GM23338 (cell line): Measurements from ENCODE around the gene CACNA1F. TPM values are rescaled to one million over a fixed set of nuclear protein-coding genes. Genes with fewer than 3 reads are reported as not detected.

Experiments
- CREB1 ChIP-seq: fragments of 250-450 bp; sonication (Bioruptor Pico); IDR thresholded peaks from 2 replicates; pipeline ENCODE4 v1.5.0; 2020; ENCODE audit warnings: low read depth, mild to moderate bottlenecking, moderate library complexity
- EZH2 ChIP-seq: fragments of 200-600 bp; sonication (generic); IDR thresholded peaks from one replicate; pipeline ENCODE4 v1.8.0; 2017; ENCODE audit warnings: antibody characterized with exemption, mild to moderate bottlenecking, low read depth; ENCODE audit not compliant: unreplicated experiment
- JUNB ChIP-seq: IDR thresholded peaks from one replicate; pipeline ENCODE4 v1.6.1; 2016; ENCODE audit warnings: antibody characterized with exemption; ENCODE audit not compliant: unreplicated experiment
- NANOG ChIP-seq: IDR thresholded peaks from 2 replicates; pipeline ENCODE4 v1.6.1; 2016; ENCODE audit warnings: antibody characterized with exemption, borderline replicate concordance
- POLR2AphosphoS5 ChIP-seq: IDR thresholded peaks from 2 replicates; pipeline ENCODE4 v1.6.1; 2016; ENCODE audit warnings: antibody characterized with exemption, low read depth
- REST ChIP-seq: IDR thresholded peaks from one replicate; pipeline ENCODE4 v1.6.1; 2018; ENCODE audit warnings: antibody characterized with exemption; ENCODE audit not compliant: unreplicated experiment
- STAT1 ChIP-seq: IDR thresholded peaks from one replicate; pipeline ENCODE4 v1.6.1; 2016; ENCODE audit warnings: antibody characterized with exemption; ENCODE audit not compliant: unreplicated experiment
- ZNF114 ChIP-seq: fragments of 250-450 bp; sonication (Bioruptor Pico); IDR thresholded peaks from 2 replicates; pipeline ENCODE4 v1.5.0; 2020; ENCODE audit warnings: mild to moderate bottlenecking, moderate library complexity
- ZNF331 ChIP-seq: fragments of 250-450 bp; sonication (Bioruptor Pico); IDR thresholded peaks from 2 replicates; pipeline ENCODE4 v1.5.0; 2020; ENCODE audit warnings: low read depth, mild to moderate bottlenecking, moderate library complexity
- ZNF462 ChIP-seq: fragments of 250-450 bp; sonication (Bioruptor Pico); IDR thresholded peaks from 2 replicates; pipeline ENCODE4 v1.5.0; 2020; ENCODE audit warnings: mild to moderate bottlenecking, moderate library complexity
- polyA plus RNA-seq: library from polyadenylated mRNA; unstranded; fragments of >200 nt; fragmentation: Nextera tagmentation; extraction: Ambion mirVana; gene quantifications from 2 replicates; pipeline ENCODE4 v1.2.1, GENCODE V29; 2016
- total RNA-seq: library from RNA; depleted of rRNA; stranded (reverse); fragments of >200 nt; shearing (Covaris generic); gene quantifications from 2 replicates; pipeline ENCODE4 v1.2.3, GENCODE V29; 2014

CACNA1F gene
- total and polyA plus RNA-seq, 2 experiments from 2014 or later = 0.44 to 0.90 TPM

GRCh38 chrX:49155900-49156837 lies 77.0 kb downstream of the CACNA1F start (continued):
- TF ChIP-seq ZNF462 (CRISPR knock-in tag) (no peak), ZNF331 (CRISPR knock-in tag) (no peak), CREB1 (peak; percentile 55), EZH2 (no peak), POLR2AphosphoS5 (peak; percentile 62; the same call in 1 of the 2 replicates), JUNB (no peak), REST (no peak), STAT1 (no peak), NANOG (no peak), ZNF114 (CRISPR knock-in tag) (no peak)
